HG03520 (cell line): ENCODE data around the gene ZNF606.
A peak's percentile ranks its signal among the peaks of the same experiment; 100 is the strongest.
"Not testable (repeated sequence)": the region's sequence is repeated elsewhere in the genome, so short reads cannot be mapped to it uniquely, and the experiment has no call there.

Experiments used
- ATAC-seq: cut with Tn5 transposase; IDR thresholded peaks from one replicate; pipeline ENCODE4 v1.9.1; 2021; ENCODE audit warnings: mild to moderate bottlenecking, moderate library complexity; ENCODE audit not compliant: unreplicated experiment

The ZNF606 gene

DNA sequence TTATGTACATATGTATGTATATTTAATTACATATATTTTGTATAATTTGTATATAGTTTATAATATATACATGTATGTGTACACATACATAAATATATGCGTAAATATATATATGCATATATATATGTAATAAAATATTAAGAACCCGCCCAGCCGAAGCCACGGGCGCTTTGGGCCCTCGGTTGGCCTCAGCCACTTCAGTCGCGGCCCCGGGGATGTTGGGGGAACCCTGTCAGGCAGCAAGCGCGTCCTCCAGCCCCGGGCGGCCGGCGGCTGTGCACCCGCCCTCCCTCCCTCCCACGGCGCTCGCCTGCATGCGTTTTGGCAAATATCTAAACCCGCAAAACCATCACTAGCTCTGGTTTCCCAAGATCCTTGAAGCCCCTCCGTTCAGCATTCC, 7.9 kb upstream of the ZNF606 start:
- no peak for ATAC-seq

DNA sequence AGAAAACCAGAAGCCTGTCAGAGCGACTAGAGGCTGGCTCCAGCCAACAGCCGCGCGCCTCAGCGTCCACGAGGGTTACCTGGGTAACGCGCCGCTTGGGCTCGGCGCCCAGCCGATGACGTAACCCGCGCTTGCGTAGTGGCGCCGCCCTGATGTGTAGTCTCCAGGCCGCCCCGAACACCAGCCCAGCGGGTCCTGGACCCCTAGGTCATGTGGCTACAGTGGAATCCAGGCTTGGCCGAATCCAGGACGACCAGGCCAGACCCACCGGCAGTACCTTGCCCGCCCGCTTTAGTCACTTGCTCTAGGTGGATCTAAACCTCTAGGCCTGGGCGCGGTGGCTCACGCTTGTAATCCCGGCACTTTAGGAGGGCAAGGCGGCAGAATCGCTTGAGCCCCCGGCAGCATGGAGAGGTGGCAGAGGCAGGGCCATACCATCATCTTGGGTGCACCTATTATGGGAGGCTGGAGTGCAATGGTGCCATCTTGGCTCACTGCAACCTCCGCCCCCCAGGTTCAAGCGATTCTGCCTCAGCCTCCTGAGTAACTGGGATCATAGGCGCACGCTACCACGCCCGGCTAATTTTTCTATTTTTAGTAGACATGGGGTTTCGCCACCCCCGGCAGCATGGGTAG, 7.2 kb upstream of the ZNF606 start:
- no peak for ATAC-seq

DNA sequence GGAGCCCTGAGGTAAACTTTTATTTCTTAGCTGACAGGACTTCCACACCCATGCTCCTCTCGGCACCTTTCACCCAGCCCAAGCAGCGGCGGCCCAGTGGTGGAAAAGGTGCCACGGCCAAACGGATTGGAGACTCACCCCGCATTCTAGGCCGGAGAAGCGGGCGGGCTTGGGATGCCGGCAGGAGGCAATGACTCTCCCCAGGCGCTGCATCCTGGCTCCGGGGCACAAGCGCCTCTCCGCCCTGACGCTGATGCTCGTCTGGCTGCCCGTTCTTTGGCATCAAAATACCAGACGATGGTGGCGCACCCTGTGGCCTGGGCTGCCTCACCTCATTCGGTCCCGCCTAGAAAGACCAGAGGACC, 6.7 kb upstream of the ZNF606 start:
- ATAC-seq: no peak

DNA sequence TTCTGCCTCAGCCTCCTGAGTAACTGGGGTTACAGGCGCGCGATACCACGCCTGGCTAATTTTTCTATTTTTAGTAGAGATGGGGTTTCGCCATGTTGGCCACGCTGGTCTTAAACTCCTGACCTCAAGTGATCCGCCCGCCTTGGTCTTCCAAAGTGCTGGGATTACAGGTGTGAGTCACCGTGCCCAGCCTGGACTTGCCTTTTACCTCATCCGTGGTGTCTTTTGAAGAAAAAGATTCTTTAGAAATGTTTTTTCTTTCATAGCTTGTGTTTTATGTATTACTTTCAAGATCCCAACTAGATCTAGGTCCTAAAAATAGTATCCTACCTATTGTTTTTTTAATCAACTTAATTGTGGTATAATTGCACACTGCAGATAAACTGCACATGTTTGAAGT, 6.3 kb upstream of the ZNF606 start:
- ATAC-seq: not testable (repeated sequence)

DNA sequence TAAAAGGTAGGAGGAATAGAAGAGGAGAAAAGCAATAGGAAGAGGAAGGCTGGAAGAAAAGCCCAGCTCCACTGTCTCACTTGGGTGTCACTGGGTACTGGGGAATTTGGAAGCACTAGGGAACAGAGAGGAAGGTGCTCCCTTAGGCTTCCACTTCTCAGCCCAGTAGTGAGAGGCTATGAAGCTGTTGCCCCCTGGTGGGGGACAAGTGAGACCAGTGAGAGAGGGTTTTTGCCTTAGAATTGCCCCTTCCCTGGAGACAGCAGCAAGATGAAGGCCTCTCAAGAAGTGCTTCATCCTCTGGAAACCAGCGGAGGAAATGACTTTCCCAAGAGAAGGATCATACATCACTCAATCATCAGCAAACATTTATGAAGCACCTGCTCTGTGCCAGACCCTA, 4.7 kb upstream of the ZNF606 start:
- no peak for ATAC-seq

DNA sequence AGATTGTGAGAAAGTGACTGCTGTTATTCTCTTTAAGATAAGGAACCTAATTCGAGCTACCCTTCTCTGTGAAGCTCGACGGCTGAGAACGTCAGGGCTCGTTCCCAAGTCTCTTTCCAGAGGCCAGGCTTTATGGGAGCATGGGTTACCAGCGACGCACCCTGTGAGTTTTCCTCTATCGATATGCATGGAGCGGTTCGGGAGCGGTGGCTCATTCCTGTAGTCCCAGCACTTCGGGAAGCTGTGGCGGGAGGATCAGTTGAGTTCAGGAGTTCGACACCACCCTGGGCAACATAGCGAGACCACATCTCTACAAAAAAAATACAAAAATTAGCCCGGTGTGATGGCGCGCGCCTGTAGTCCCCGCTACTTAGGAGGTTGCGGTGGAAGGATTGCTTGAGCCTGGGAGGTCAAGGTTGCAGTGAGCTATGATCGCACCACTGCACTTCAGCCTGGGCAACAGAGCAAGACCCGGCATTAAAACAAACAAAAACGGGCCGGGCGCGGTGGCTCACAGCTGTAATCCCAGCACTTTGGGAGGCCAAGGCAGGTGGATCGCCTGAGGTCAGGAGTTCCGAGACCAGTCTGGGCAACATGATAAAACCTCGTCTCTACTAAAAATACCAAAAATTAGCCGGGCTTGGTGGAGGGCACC, 681 bp upstream of the ZNF606 start:
- no peak for ATAC-seq

DNA sequence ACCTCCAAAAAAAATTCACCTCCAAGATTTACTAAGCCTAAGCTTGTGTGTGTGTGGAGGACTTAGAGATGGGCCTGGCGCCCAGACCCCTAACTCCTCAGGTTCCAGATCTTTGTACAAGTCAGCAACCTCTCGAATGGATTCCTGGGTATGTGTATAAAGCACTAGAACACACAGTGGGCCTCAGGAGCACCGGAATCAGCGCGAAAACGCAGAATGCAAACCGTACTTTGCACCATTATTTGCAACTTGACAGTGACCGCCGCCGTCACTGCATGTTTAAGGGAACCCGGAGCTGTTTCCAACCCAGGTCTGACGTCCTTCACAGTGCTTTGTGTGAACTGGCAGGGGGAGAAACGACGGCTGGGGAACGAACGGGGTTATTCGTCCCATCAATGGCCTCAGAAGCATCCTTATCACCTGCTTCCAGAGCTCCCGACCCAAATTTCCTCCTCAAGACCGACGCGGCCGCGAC, 688 bp downstream of the ZNF606 start:
- ATAC-seq: peak; percentile 3

DNA sequence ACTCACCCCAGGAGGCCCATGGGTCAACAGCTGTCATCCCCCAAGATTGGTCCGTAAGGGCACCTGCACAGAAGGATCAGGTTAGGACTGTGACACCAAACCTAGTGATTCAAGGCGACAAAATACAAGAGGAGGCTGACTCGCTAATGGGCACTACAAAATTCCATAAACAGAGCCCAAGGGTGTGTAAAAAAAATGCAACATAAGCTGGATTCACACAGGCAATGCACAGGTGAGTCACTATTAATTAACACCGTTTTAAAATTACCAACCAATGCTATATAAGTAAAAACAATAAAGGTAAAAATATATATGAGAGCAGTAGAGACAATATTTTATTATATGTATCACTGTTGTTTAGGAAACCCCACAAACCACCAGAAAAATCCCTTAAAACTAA, 1.9 kb downstream of the ZNF606 start:
- no peak for ATAC-seq

DNA sequence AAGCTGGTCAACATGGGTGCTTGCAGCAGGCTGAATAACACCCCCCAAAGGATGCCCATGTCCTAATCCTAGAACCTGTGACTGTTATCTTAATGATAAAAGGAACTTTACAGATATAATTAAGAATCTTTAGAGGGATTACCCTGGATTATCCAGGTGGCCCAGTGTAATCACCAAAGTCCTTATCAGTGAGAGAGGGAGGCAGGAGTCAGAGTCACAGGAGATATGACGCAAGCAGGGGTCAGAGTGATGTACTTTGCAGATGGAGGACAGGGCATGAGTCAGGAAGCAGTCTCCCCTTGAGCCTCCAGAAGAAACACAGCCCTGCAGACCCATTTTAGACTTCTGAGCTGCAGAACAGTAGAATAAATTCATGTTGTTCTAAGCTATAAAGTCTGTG, 9.8 kb downstream of the ZNF606 start:
- no peak for ATAC-seq

DNA sequence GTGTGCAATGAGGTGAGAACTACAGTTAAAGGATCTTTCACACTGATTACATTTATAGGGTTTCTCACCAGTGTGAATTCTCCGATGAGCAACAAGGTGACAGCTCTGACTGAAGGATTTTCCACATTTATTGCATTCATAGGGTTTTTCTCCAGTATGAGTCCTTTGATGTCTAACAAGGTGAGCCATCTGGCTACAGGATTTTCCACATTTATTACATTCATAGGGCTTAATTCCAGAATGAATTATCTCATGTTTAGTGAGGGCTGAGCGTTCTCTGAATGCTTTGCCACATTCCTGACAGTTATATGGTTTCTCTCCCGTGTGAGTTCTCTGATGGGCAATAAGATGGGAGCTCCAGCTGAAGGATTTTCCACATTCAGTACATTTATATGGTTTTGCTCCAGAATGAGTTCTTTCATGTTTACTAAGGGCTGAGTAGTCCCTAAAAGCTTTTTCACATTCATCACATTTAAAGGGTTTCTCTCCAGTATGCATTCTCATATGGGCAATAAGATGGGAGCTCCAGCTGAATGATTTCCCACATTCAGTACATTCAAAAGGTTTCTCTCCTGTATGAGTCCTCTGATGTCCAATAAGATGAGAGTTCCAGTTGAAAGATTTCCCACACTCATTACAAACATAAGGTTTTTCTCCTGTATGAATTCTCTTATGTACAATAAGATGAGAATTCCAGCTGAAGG, 23.9 kb downstream of the ZNF606 start:
- ATAC-seq: no peak

DNA sequence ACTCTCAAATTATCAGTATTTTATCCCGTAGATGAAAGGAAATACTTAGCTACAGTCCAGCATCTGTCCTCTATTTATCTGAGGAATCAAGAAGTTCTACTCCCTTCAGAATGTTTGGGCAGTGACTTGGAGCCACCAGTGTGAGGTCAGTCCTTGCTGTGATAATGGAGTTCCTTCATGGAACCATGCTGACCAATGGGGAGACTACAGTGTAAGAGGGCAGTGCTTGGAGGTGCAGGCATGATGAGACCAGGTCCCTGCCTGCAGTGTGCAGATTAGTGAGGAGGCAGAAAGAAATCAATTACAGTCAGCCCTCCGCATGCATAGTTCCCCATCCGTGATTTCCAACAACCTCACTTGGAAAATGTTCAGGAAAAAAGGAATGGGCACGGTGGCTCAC, 28.2 kb downstream of the ZNF606 start, which contains the start of gene C19orf18:
Gene C19orf18, minus strand, starts transcription at position 101 of the 400 bp plus-strand sequence. CDS start 102 bp downstream, outside the sequence.
- ATAC-seq: no peak

DNA sequence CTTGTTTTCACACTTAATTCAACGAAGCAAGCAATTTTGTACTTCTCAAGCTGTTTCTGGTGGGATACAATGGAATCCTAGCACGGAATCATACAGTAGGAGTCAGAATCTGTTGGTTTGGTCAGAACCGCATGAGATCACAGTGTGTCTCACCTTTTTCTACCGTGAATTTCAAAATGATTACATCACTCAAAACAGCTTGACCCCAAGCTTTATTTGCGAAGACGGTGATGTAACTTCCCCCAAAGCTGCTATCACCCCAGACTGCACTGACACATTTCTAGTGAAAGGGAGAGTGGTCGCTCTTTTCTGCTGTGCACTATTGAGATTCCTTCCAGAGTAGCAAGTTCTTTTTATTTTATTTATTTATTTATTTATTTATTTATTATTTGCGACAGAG, 37.9 kb downstream of the ZNF606 start:
- ATAC-seq: no peak

DNA sequence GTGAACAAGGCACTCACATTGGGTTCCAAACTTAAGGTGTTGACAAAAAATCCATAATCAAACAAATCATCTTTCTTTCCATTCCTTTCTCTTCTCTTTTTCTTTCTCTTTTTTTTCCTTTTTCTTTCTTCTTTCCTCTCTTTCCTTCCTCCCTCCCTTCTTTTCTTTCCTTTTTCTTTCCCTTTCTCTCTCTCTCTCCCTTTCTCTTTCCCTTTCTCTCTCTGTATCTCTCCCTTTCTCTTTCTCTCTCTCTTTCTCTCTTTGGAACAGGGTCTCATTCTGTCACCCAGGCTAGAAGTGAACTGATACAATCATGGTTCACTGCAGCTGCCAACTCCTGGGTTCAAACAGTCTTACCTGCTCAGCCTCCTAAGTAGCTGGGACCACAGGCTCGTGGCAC, 40.8 kb downstream of the ZNF606 start:
- ATAC-seq: no peak

DNA sequence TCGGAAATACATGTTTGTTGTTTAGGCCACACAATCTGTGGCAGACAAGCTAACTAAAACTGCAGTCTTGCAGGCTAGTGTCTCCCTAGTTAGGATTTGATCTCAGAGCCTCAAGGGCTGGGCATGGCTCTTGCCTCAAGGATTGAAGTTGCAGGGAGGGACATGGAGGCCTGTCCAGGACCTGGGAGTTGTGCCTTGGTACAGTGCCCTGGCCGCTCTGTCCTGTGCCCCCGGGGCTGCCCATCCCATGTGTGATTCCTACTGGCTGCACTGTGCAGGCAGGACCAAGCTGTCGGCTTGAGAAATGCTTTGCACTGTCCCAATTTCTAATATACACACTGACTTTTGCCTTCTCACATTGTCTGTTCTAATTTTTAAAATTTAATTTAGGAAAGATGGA, 47.6 kb downstream of the ZNF606 start:
- ATAC-seq: no peak

DNA sequence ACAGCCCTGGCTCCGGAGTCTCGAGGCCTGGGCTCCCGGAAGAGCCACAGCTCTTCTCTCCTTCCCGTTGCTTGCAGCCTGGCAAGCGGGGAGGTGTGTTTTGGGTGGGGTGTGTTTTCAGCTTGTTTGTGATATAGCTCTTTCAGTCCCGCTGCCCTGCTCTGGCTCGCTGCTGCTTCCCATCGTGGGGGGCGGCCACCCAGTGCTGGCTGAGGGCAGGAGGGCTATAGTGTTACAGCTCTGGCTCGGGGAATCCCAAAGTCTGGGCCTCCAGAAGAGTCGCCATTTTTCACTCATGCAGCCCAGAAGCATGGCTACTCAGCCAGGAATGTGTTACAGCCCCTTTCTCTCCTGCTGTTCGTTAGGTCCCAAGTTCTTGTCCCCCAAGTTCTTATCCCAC, 52.9 kb downstream of the ZNF606 start:
- ATAC-seq: no peak

DNA sequence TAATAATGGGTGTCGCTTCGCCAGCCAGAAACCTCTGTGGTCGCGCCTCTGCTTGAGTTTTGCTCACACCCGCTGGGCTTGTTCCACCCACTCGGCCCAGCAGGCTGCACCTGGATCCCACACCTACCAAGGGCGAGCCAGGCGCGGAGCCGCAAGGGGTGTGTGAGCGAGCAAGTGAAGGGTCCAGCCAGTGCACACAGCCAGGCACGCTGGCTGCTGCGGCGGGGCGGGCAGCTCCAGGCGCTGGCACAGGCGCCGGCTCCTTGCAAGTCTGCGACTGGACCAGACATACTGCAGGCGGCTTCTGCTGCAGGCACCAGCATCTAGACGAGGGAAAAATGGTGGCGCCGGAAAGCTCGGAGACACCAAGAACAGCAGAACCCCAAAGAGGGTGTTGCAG, 53.3 kb downstream of the ZNF606 start:
- ATAC-seq: no peak

DNA sequence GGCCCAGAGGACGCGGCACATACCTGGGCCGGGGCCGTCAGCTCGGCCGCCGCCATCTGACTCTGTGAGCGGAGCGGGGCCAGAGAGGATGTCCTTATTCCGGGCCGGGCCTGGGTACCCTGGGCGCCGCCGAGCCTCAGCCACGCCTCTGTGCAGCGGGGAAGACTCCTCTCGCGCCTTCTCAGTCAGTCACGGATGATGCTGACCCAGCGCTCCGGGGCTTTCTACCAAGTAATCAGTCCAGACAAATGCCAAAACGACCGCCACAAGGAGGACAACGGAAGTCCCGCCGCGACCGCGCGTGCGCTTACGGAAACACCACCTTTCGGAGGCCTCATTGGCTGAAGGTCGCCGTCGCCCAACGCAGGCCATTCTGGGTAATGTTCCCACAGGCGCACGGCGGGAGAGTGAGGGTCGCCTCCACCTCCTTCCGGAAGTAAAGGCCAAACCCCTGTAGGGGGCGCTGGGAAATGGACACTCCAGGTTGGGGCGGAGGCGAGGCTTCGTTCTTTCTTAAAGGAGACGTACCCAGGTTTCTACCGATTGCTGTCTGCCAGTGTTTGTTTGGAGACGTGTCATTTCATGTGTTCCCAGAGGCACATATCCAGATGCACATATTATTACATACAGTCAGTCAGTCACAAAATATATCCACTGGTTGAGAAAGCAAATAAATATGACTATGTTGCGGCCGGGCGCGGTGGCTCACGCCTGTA, 55.0 kb downstream of the ZNF606 start, which contains the start of gene ZNF256:
Gene ZNF256, minus strand, starts transcription at position 288 of the 716 bp plus-strand sequence. Its CDS starts 232 bp downstream, at position 56.
- peak; percentile 86 for ATAC-seq

DNA sequence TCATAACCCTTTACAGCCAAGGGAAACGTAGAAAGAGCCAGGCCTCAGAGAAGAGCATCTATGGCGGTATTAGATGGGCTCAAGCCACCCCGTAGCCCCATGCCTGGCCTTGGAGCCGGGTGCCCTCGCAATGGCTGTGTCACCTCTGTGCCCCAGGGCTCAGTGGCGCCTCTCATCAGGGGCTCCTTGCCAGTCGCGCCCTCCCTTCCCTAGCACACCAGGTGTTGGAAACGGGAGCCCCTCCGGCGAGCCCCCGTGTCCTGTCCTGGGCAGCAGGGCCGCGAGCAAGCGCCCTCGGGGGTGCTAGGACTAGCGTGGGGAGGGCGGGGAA, 55.6 kb downstream of the ZNF606 start:
- ATAC-seq: no peak

DNA sequence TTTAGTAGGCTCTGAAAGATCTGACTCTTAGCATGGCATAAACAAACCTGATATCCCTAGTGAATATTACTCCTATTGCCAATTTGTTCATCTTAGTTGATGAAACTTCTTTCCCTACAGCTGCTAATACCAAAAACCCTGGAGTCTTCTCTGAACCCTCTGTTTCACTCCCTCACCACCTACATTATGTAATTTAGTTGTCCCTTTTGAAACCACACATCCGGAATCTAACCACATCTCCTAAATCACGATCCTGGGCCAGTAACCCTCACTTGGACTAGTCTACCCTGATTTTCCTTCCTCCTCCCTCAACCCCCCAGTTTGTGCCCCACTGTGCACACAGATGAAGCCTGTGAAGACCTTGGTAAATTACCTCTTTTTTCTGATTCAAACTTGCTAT, 56.3 kb downstream of the ZNF606 start:
- no peak for ATAC-seq

DNA sequence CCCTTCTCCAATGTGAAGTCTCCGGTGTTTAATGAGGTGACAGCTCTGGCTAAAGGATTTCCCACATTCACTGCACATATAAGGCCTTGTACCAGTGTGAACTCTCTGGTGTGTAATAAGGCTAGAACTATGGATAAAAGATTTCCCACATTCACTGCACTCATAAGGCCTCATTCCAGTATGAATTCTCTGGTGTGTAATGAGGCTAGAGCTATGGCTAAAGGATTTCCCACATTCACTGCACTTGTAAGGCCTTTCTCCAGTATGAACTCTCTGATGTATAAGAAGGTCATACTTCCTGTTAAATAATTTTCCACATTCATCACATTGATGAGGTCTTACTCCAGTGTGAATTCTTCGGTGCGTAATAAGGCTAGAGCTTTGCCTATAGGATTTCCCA, 61.0 kb downstream of the ZNF606 start:
- ATAC-seq: no peak

DNA sequence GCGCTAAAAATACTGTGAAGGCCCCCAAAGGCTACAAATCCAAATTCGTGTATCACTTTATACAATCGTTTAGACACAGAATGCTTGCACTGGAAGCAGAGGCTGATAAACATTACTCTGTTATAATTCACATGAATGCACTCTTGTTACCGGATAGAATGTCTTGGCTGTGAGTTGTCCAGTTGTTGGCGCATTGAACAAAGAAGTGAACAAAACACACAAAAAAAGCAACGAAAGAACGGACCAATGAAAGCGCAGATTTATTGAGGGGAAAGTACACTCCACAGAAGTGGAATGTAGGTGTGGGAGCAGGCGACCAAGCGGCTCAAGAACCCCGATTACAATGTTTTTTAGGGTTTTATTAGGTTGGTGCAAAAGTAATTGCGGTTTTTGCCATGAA, 66.9 kb downstream of the ZNF606 start:
- no peak for ATAC-seq
